ENCODE data around the gene CHRNA7.

CHRNA7 gene

GRCh38 chr15:32029862-32030781 is at the start of gene CHRNA7:
TSS of gene CHRNA7 (plus strand) at chr15:32030515. CDS start at chr15:32030595, 80 bp downstream.
- peak in 1 of 4 experiments; percentile 20 for DNase-seq (ENCODE audit: low read depth in 4 of 4, low spot score in 1 of 4)

DNA sequence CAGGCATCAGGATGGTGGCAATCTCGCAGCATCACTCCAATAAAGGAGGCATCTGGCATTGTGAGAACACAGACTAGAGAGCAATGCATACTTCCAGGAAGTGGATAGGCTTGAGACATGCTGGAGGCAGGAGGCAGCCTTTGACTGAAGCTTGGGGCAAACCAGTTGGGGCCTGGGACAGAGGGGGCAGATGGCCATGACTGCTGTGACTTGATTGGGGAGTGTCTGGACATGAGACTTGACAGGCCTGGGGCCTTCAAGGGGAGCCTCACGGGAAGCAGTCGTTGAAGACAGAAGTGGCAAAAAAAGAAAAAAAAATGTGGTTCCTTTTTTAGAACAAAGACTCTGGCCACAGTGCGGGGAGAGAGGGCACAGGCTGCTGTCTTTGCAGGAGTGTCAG is 44.7 kb upstream of the CHRNA7 start:
- no peak for DNase-seq (ENCODE audit: low read depth in 4 of 4, low spot score in 1 of 4)

- DNase-seq (ENCODE audit: low read depth in 4 of 4, low spot score in 1 of 4): no peak
Observed at GRCh38 chr15:31993062-31993461, 37.3 kb upstream of the CHRNA7 start.

DNA sequence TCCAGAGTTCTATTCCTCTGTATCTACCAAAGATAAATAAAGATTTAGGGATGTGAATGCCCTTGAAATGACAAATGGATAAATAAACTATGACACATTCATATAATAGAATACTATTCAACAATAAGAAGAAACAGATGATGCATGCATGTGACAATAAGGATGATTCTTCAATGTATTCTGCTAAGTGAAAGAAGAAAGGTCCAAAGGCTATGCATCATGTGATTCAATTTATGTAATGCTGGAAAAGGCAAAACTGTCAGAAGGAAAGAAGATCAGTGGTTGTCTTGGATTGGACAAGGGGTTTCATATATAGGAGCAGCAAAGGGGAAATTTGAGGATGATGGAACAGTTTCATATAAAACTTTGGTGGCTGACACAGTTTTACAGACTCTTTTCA is 32.6 kb upstream of the CHRNA7 start:
- no peak for DNase-seq (ENCODE audit: low read depth in 4 of 4, low spot score in 1 of 4)

DNA sequence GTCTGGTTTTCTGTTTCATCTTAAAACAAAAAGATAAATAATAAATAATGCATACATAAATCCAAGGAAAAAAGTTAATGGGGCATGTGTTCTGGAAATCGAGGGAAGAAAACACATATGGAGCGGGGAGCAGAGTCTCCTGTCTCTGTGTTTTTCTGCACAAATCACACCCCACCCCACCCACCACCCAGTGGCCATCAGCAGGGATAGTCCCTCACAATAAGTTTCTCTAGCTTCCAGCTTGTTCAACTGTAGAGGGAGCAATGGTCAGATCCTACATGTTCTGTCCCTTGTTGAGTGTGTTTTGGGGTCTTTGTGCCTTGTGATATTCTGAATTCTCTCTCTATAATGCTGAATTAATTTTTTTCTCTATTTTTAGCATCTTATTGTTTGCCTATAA is 26.8 kb upstream of the CHRNA7 start:
- no peak for DNase-seq (ENCODE audit: low read depth in 4 of 4, low spot score in 1 of 4)

GRCh38 chr15:32004249-32004648 is 26.1 kb upstream of the CHRNA7 start:
- no peak for DNase-seq (ENCODE audit: low read depth in 4 of 4, low spot score in 1 of 4)

- DNase-seq (ENCODE audit: low read depth in 4 of 4, low spot score in 1 of 4): no peak
Observed at GRCh38 chr15:32007355-32007960, 22.9 kb upstream of the CHRNA7 start.

- DNase-seq (ENCODE audit: low read depth in 4 of 4, low spot score in 1 of 4): no peak
Observed at GRCh38 chr15:32014953-32015352, 15.4 kb upstream of the CHRNA7 start.

DNA sequence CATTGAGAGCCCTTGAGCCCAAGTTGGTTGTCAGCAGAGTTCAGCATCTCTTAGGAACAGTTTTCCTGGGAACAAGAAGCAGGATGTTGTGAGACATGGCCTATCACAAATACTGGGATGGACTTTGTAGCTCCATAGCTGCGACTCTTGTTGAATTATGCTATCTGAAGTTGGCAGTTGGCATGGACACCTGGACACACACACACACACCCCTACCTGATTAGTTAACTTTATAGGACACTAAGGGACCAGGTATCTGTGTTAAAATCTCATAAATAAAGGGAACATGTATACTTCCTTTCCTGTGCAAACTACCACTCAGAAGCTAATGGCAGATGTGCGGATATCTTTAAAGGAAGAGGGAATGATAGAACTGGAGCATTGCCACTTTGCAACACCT is 10.2 kb upstream of the CHRNA7 start:
- DNase-seq (ENCODE audit: low read depth in 4 of 4, low spot score in 1 of 4): no peak

GRCh38 chr15:32028921-32029320 is 1.4 kb upstream of the CHRNA7 start:
- no peak for DNase-seq (ENCODE audit: low read depth in 4 of 4, low spot score in 1 of 4)

DNA sequence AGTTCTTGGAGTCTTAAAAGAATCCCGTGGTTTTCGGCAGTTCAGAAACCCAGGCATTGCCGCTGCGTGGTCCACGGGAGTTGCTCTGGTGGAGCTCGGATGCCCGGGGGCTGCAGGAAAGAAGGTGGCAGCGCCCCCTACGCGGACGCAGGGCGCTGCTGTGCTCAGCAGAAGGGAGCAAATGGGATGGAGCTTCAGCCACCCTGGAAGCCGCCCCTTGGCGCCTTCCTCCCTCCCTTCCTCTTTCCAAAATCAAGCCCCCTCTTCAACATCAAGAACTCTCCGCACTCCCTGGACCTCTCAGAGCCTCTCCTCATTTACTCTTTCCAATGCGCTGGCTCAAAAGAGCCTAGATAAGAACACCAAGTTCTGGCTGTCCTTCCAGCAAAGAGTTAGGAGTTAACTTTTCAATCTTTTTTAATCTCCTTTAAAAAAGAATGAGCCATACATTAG is 880 bp upstream of the CHRNA7 start:
- DNase-seq (ENCODE audit: low read depth in 4 of 4, low spot score in 1 of 4): no peak

GRCh38 chr15:32030795-32031194 is 480 bp downstream of the CHRNA7 start:
- DNase-seq (ENCODE audit: low read depth in 4 of 4, low spot score in 1 of 4): no peak

DNA sequence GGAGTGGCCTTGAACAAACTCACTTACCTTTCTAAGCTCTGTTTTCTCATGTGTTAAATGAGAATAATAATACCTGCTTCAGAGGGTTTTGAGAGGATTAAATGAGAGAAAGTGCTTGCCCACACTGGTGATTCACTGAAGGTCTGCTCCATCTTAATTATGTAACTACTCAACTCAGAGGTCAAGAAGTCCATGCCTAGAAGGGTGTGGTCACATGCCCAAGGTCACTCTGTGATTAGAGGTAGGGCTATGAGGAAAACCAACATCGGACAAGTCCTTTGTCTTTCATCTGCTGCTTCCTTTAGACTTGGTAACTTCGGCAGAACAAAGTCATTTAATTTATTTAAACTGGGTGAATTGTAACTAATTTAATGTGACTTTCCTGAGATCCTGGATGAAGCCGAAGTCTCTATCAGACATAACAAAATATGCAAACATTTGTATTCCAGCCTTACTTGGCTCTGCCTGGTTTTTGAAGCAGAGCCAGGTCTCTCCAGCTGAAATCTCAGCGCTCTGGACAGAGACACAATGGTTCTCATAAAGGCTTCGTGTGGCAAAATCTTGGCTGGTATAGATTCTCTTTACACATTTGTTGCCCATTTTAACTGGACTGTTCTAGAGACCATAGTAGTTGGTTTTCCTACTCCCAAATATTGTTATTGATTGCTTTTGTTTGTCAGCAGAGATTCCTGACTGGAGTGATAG is 3.0 kb downstream of the CHRNA7 start:
- no peak for DNase-seq (ENCODE audit: low read depth in 4 of 4, low spot score in 1 of 4)

- no peak for DNase-seq (ENCODE audit: low read depth in 4 of 4, low spot score in 1 of 4)
Observed at GRCh38 chr15:32034106-32034505, 3.8 kb downstream of the CHRNA7 start.

- no peak for DNase-seq (ENCODE audit: low read depth in 4 of 4, low spot score in 1 of 4)
Observed at GRCh38 chr15:32035285-32035684, 5.0 kb downstream of the CHRNA7 start.

DNA sequence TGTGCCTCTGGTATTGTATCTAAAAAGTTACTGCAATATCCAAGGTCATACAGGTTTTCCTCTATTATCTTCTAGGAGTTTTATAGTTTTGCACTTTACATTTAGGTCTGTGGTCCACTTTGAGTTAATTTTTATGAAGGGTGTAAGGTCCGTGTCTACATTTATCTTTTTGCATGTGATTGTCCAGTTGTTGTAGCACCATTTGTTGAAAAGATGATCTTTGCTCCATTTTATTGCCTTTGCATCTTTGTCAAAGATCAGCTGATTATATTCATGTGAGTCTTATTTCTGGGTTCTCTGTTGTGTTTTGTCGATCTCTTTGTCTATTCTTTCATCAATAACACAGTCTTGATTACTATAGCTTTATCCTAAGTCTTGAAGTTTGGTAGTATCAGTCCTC is 6.7 kb downstream of the CHRNA7 start:
- DNase-seq (ENCODE audit: low read depth in 4 of 4, low spot score in 1 of 4): no peak

- DNase-seq (ENCODE audit: low read depth in 4 of 4, low spot score in 1 of 4): no peak
Observed at GRCh38 chr15:32041294-32041693, 11.0 kb downstream of the CHRNA7 start.

DNA sequence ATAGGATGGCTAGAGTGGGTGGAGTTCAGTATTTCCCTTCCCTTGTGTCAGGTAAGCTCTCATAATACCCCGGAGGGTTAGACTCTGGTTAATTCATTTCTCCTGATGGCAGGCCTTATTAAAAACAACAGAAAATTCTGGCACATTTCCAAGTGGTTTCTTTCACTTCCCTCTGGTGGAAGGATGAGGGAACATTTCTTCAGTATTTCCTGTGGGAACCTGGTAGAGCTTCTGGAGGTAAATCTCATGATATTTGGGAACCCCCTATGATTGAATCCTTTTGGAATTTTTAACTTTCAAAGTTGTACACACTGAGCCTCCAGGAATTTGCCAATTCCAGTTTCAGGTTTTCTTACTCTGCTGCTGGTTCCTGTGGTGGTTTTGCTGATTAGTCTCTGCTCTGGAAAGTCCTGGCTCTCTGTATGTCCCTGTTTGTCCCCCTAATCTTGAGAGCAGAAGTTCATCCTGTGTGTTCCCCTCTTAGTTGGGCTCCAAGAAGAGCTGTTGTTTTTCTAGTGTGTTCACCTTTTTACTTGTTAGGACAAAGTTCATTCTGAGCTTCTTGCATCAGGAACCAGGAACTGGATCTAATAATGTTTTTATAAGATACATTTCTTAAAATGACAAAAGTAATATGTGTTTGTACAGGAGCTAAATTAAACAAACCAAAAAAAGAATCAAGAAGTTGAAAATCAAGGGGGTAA is 12.1 kb downstream of the CHRNA7 start:
- DNase-seq (ENCODE audit: low read depth in 4 of 4, low spot score in 1 of 4): no peak

GRCh38 chr15:32053719-32054118 is 23.4 kb downstream of the CHRNA7 start:
- no peak for DNase-seq (ENCODE audit: low read depth in 4 of 4, low spot score in 1 of 4)

DNA sequence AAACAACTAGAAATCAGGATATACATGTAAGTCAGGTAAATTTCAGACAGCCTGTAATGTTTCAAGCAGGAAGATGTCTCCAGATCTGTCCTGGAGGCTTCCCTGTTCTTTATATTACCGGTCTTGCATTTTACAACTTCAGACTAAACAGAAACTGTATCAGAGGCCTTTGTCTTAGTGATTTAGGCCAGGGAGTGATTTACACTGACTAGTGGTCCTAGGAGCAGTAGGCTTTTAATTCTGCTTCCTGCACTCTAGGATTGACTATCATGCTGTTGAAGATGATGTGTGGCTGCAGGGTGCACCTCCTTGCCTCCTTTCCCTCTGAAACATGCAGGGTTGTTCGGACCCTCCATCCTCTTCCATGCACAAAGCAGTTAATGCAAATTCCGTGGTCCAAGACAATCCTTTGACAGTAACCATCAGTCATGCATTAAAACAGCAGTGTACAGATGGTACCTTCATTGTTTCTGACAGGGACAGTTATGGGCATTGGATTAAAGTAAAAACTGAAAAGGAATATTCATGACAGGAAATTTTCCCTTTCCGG is 27.6 kb downstream of the CHRNA7 start:
- no peak for DNase-seq (ENCODE audit: low read depth in 4 of 4, low spot score in 1 of 4)

- no peak for DNase-seq (ENCODE audit: low read depth in 4 of 4, low spot score in 1 of 4)
Observed at GRCh38 chr15:32060706-32061105, 30.4 kb downstream of the CHRNA7 start.
